ENCODE results near the gene NTRK2.

Gene NTRK2

DNA sequence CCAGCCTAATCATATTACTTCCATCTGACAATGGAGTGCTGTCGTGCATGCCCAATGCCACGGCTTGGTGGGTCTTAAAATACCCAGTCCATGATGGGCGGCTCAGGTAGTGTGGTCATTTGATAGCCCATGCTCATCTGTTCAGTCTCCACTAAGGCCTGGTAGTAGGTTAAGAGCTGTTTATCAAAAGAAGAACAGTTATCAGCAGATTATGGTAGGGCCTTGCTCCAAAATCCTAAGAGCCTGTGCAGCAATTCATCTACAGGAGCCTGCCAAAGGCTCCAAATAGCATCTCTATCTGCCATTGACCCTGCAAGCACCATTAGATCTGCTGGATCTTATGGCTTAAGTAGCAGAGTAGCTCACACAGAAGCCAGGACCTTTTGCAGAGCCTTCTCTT lies 21.8 kb upstream of the NTRK2 start:
- POLR2A ChIA-PET = no interaction called here
- no peak for DNase-seq (ENCODE audit: extremely low spot score)
- TF ChIP-seq, protein P1, sequence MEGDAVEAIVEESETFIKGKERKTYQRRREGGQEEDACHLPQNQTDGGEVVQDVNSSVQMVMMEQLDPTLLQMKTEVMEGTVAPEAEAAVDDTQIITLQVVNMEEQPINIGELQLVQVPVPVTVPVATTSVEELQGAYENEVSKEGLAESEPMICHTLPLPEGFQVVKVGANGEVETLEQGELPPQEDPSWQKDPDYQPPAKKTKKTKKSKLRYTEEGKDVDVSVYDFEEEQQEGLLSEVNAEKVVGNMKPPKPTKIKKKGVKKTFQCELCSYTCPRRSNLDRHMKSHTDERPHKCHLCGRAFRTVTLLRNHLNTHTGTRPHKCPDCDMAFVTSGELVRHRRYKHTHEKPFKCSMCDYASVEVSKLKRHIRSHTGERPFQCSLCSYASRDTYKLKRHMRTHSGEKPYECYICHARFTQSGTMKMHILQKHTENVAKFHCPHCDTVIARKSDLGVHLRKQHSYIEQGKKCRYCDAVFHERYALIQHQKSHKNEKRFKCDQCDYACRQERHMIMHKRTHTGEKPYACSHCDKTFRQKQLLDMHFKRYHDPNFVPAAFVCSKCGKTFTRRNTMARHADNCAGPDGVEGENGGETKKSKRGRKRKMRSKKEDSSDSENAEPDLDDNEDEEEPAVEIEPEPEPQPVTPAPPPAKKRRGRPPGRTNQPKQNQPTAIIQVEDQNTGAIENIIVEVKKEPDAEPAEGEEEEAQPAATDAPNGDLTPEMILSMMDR (IDR thresholded peaks at IDR 0.05; ENCODE audit: control extremely low read depth, extremely low read depth, low read depth, missing control alignments) = no peak
- CTCF ChIA-PET = no interaction called here

GRCh38 chr9:84652496-84653120 lies 16.9 kb upstream of the NTRK2 start:
- CTCF ChIA-PET = interaction anchor here (0.8 to 1.0 kb wide), 2 partner anchors 130 to 490 kb away, joined by 3 to 4 read pairs; no protein-coding TSS in a partner anchor
- POLR2A ChIA-PET = no interaction called here
- DNase-seq (ENCODE audit: extremely low spot score) = no peak
- TF ChIP-seq, protein P1 (IDR thresholded peaks at IDR 0.05; ENCODE audit: control extremely low read depth, extremely low read depth, low read depth, missing control alignments) = no peak

DNA sequence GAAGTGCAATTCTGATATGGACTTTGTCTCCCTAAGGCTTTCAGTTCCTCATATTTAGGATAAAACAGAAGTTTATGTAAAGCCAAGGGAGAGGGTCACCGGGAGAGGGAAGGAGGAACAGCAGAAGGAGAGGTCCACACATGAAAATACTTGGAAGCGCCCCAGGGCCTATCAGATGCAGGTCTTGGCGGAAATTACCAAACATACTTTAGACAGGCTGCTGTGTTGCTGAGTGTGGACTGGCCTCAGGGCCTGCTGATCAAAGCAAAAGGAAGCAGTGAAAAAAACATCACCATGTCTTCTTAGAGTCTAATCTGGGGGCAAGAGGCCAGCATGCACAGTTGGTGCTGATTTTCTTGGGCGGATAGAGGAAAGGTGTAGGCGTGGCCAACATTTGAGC lies 14.1 kb upstream of the NTRK2 start:
- no peak for DNase-seq (ENCODE audit: extremely low spot score)
- TF ChIP-seq, protein P1 (IDR thresholded peaks at IDR 0.05; ENCODE audit: control extremely low read depth, extremely low read depth, low read depth, missing control alignments) = no peak
- POLR2A ChIA-PET = no interaction called here
- CTCF ChIA-PET = no interaction called here

DNA sequence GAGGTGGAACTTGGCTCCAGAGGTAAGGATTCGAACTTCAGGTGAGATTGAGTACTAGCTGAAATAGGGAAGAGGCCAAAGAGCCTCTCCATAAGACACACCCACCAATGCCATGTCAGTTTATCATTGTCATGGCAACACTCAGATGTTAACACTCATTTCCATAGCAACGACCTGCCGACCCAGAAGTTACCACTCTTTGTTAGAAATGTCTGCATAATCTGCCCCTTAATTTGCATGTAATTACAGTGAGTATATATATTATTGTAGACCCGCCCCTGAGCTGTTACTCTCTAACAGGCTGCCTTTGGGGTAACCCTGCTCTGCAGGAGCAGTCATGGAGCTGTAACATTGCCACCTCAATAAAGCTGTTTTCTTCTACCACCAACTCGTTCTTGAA lies 10.2 kb upstream of the NTRK2 start:
- TF ChIP-seq, protein P1 (IDR thresholded peaks at IDR 0.05; ENCODE audit: control extremely low read depth, extremely low read depth, low read depth, missing control alignments) = no peak
- ChIA-PET POLR2A (no interaction called here), CTCF (interaction anchor here (1.6 kb wide), 1 partner anchor 766 kb away, joined by 3 read pairs; no protein-coding TSS in a partner anchor)
- no peak for DNase-seq (ENCODE audit: extremely low spot score)

DNA sequence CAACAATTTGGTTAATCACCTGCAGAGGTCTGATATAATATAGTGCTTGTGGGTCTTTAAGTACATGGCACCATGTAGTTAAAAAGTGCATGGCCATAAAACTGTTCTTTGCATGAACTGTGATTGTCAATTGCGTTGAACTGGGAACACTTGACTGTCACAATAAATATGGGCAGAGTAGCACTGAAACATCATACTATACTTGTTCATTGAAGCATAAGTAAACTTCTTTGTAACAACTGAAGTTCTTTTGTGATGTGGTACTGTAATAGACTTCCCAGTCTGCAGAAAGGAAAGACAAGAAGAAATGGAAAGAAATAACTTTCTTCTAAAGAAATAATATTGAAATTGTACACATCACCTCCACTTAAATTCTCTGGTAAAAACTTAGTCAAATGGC lies 9.8 kb upstream of the NTRK2 start:
- ChIA-PET POLR2A (no interaction called here), CTCF (no interaction called here)
- no peak for DNase-seq (ENCODE audit: extremely low spot score)
- TF ChIP-seq, protein P1 (IDR thresholded peaks at IDR 0.05; ENCODE audit: control extremely low read depth, extremely low read depth, low read depth, missing control alignments) = no peak

- TF ChIP-seq, protein P1 (IDR thresholded peaks at IDR 0.05; ENCODE audit: control extremely low read depth, extremely low read depth, low read depth, missing control alignments) = peak; percentile 22
- ChIA-PET CTCF (no interaction called here), POLR2A (no interaction called here)
- DNase-seq (ENCODE audit: extremely low spot score) = peak; percentile 19
These were observed 1.8 kb upstream of the NTRK2 start for GRCh38 chr9:84667571-84668195.

Data from GM10248 (cell line).